Neuronal stem cell (in vitro differentiated cells): Measurements from ENCODE around the gene CELA2B.
"Not testable (repeated sequence)": the region's sequence is repeated elsewhere in the genome, so short reads cannot be mapped to it uniquely, and the experiment has no call there.

Source experiments
- DNase-seq: peaks from one replicate; pipeline ENCODE4 v3.0.0-alpha.2; 2013; ENCODE audit warnings: low spot score
- H2AFZ ChIP-seq: one replicate; pipeline ENCODE4 v1.6.1; 2013; ENCODE audit warnings: mild to moderate bottlenecking, low read length, inconsistent platforms
- H2AK5ac ChIP-seq: 2 replicates; pipeline ENCODE4 v1.6.1; 2013; ENCODE audit warnings: low read depth, mild to moderate bottlenecking, inconsistent platforms, low read length, moderate library complexity, mixed read lengths
- H2BK120ac ChIP-seq: 2 replicates; pipeline ENCODE4 v1.6.1; 2013; ENCODE audit warnings: low read depth, mild to moderate bottlenecking, inconsistent platforms, low read length, moderate library complexity, mixed read lengths
- H2BK12ac ChIP-seq: one replicate; pipeline ENCODE4 v1.6.1; 2013; ENCODE audit warnings: low read length, inconsistent platforms
- H2BK15ac ChIP-seq: 2 replicates; pipeline ENCODE4 v1.6.1; 2013; ENCODE audit warnings: mild to moderate bottlenecking, low read length, inconsistent platforms, mixed read lengths
- H2BK5ac ChIP-seq: one replicate; pipeline ENCODE4 v1.6.1; 2013; ENCODE audit warnings: inconsistent platforms, mild to moderate bottlenecking, low read length, moderate library complexity
- H3K14ac ChIP-seq: one replicate; pipeline ENCODE4 v1.6.1; 2013; ENCODE audit warnings: low read length, inconsistent platforms
- H3K18ac ChIP-seq: 2 replicates; pipeline ENCODE4 v1.6.1; 2013; ENCODE audit warnings: low read length, inconsistent platforms
- H3K23ac ChIP-seq: 2 replicates; pipeline ENCODE4 v1.6.1; 2013; ENCODE audit warnings: low read depth, mild to moderate bottlenecking, mixed read lengths, low read length, inconsistent platforms; ENCODE audit not compliant: poor library complexity
- H3K27ac ChIP-seq: replicated peaks from 3 replicates; pipeline ENCODE4 v1.5.1; 2013; ENCODE audit warnings: low read length, inconsistent platforms
- H3K27me3 ChIP-seq, 3 experiments: 2 replicates each; pipeline ENCODE4 v1.6.1; 2013; ENCODE audit warnings: low read length in 3 of 3, mild to moderate bottlenecking in 2 of 3, inconsistent platforms in 1 of 3, low read depth in 1 of 3, mixed read lengths in 1 of 3, moderate library complexity in 1 of 3; ENCODE audit not compliant: control insufficient read depth in 3 of 3, insufficient read depth in 3 of 3
- H3K36me3 ChIP-seq, 2 donors: replicated peaks in 1 of 2; 2 replicates each; pipeline ENCODE4 v1.6.1; 2013; ENCODE audit warnings: low read length in 2 of 2; ENCODE audit not compliant: control insufficient read depth in 2 of 2, insufficient read depth in 2 of 2
- H3K4ac ChIP-seq: 2 replicates; pipeline ENCODE4 v1.6.1; 2013; ENCODE audit warnings: inconsistent platforms, mild to moderate bottlenecking, low read length, moderate library complexity
- H3K4me1 ChIP-seq, 2 donors: 1 replicate in 1 of 2; 2 replicates in 1 of 2; pipeline ENCODE4 v1.6.1; 2013; ENCODE audit warnings: low read length in 2 of 2, low read depth in 1 of 2; ENCODE audit not compliant: control insufficient read depth in 2 of 2, insufficient read depth in 1 of 2
- H3K4me2 ChIP-seq: one replicate; pipeline ENCODE4 v1.6.1; 2013; ENCODE audit warnings: mild to moderate bottlenecking, low read length, inconsistent platforms; ENCODE audit not compliant: insufficient read depth, poor library complexity, severe bottlenecking
- H3K4me3 ChIP-seq, 2 donors: 2 replicates each; pipeline ENCODE4 v1.5.1; 2013; ENCODE audit warnings: low read length in 2 of 2, mild to moderate bottlenecking in 2 of 2, inconsistent platforms in 1 of 2, moderate library complexity in 1 of 2
- H3K79me1 ChIP-seq: one replicate; pipeline ENCODE4 v1.6.1; 2013; ENCODE audit warnings: low read depth, mild to moderate bottlenecking, inconsistent platforms, low read length, moderate library complexity
- H3K9ac ChIP-seq: one replicate; pipeline ENCODE4 v1.6.1; 2013; ENCODE audit warnings: mild to moderate bottlenecking, low read depth, low read length, inconsistent platforms; ENCODE audit not compliant: poor library complexity
- H3K9me3 ChIP-seq, 2 donors: replicated peaks in 1 of 2; 2 replicates each; pipeline versions ENCODE3 to v1.6.1; 2013; ENCODE audit warnings: low read length in 2 of 2, mild to moderate bottlenecking in 2 of 2, inconsistent platforms in 1 of 2, low read depth in 1 of 2, mixed read lengths in 1 of 2, moderate library complexity in 1 of 2; ENCODE audit not compliant: control insufficient read depth in 2 of 2, insufficient read depth in 1 of 2
- H4K8ac ChIP-seq: one replicate; pipeline ENCODE4 v1.6.1; 2013; ENCODE audit warnings: low read depth, mild to moderate bottlenecking, inconsistent platforms, low read length, moderate library complexity
- H4K91ac ChIP-seq: one replicate; pipeline ENCODE4 v1.6.1; 2013; ENCODE audit warnings: low read length, low read depth, mild to moderate bottlenecking, inconsistent platforms; ENCODE audit not compliant: poor library complexity
- WGBS, 2 donors: extraction: QIAGEN DNeasy Blood & Tissue Kit; methylation state at CpG; one replicate each; pipeline ENCODE4 v1.1.7; 2013; ENCODE audit warnings: missing lambda C conversion rate in 2 of 2, mixed read lengths in 1 of 2; ENCODE audit not compliant: insufficient read length in 2 of 2, insufficient replicate concordance in 1 of 2; ENCODE audit errors: extremely low coverage in 2 of 2; 5-methylcytosine and 5-hydroxymethylcytosine counted together

The CELA2B gene

DNA sequence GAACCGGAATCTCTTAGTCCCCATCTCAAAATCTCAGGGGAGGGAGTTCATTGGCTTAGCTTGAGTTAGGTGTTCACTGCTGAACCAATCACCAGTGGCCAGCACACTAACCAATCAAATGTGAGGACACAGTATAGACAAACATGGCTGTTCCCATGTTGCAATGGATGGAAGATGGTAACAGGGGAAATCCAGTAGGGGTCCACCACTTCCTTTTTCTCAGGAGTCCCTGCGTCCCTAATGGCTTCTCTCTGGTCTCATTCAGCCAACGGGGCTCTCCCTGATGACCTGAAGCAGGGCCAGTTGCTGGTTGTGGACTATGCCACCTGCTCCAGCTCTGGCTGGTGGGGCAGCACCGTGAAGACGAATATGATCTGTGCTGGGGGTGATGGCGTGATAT, 9.7 kb downstream of the CELA2B start:
- H3K9ac ChIP-seq, result no peak overlapping the region
- no peak for DNase-seq
- H4K91ac ChIP-seq, result no peak overlapping the region
- no peak overlapping the region for H4K8ac ChIP-seq
- H2AK5ac ChIP-seq, result no peak overlapping the region
- no peak overlapping the region for H2AFZ ChIP-seq
- H2BK5ac ChIP-seq, result no peak overlapping the region
- no peak overlapping the region for H3K23ac ChIP-seq
- no peak overlapping the region for H3K4me2 ChIP-seq
- no peaks in the 10 kb centered on the region for H3K9me3 ChIP-seq
- H3K27ac ChIP-seq, result no peak overlapping the region
- no peak overlapping the region for H3K18ac ChIP-seq
- no peak overlapping the region for H3K14ac ChIP-seq
- no peaks in the 10 kb centered on the region for H3K36me3 ChIP-seq
- no peaks in the 10 kb centered on the region for H3K27me3 ChIP-seq
- H3K4me3 ChIP-seq, result no peak overlapping the region
- peaks cover 1% of the 10 kb centered on the region for H3K79me1 ChIP-seq
- no CpG with 5 or more reads among the region's 6 CpGs for WGBS, 2 donors
- H2BK15ac ChIP-seq, result no peak overlapping the region
- H2BK12ac ChIP-seq, result no peak overlapping the region
- no peak overlapping the region for H2BK120ac ChIP-seq
- no peaks in the 10 kb centered on the region for H3K4me1 ChIP-seq
- H3K4ac ChIP-seq, result no peak overlapping the region

DNA sequence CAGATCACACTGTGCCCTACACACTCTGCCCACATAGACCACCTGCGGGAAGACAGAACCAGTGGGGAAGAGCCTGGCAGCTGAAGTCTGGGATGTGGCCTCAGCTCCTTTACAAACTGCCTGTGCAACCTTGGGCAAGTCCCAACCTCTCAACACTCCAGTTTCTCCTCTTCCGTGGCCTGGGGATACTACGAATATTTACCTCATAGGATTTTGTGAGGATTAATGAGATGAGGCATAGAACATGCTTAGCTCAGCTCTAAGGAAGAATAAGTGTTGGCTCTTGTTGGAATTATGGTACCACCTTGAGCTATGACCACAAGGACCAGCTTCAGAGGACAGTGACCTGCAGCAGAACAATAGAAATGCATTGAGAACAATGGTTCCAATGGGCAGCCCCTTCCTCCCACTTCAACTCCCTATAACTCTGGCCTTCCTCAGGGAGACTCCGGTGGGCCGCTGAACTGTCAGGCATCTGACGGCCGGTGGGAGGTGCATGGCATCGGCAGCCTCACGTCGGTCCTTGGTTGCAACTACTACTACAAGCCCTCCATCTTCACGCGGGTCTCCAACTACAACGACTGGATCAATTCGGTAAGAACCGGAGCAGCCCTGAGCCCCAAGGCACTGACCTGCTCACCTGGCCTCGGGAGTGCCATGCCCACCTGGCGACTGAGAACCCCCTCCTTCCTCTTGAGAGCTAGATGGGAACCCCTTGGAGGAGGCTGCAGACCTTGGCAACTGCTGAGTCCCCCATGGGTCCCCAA, 11.1 kb downstream of the CELA2B start:
- H2AFZ ChIP-seq, H3K18ac ChIP-seq, H4K8ac ChIP-seq, H3K36me3 ChIP-seq, H2BK15ac ChIP-seq, H3K14ac ChIP-seq, H3K4me2 ChIP-seq, H3K4ac ChIP-seq, H2BK12ac ChIP-seq, H2AK5ac ChIP-seq, DNase-seq, H4K91ac ChIP-seq, H3K27me3 ChIP-seq, H3K9ac ChIP-seq, H2BK120ac ChIP-seq, H2BK5ac ChIP-seq, H3K79me1 ChIP-seq, H3K23ac ChIP-seq, H3K9me3 ChIP-seq, H3K27ac ChIP-seq, H3K4me1 ChIP-seq: not testable (repeated sequence)
- H3K4me3 ChIP-seq, result peak overlapping the region in 1 of 2 donors; percentile 33
- WGBS, 2 donors, result no CpG with 5 or more reads among the region's 17 CpGs

DNA sequence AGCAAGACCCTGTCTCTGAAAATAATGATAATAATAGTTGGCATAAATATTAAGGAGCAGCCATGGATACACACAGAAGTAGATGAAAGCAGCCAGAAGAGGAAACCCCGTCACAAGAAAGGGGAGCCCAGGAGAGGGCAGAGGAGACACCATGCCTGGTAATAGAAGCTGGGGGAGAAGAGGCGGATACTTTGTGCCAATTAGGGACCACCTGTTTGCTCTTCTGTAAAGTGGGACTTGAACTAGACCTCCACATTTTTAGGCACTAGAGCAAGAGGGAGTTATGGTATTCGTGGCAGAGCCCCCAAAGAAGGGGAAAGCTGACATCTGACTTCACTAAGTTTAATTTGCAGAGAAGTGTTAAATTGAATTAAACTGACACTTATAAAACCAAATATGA, 12.5 kb downstream of the CELA2B start:
- H3K4ac ChIP-seq, result no peak overlapping the region

DNA sequence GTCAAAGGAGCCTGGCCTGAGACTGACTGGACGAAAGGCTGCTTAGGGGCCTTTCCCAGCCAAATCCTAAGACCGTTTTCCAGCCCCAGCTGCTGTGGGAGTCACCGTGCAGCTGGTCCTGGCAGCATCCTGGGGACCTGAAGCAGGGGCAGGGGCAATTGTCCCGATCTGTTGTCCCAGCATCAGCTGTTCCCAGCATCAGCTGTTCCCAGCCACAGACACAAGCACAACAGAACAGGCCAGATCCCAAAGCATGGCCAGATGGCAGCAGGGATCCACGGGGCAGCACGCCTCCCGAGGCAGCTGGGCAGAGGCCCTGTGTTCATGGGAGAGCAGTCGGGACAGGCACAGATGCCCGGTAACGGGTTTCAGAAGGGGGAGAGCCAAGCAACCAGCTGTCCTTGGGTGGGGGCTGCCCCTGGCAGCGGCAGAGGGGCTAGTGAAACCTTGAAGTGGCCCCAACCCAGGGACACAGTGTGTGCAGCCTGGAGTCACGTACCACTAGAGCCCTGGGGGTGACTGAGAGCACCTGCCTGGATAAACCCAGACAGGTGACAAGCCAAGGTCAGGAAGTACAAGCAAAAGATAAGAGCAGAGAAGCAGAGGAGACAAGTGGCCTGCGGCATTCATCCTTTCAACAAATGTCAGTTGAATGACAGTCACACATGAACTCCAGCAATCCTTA, 13.3 kb downstream of the CELA2B start:
- no peak for DNase-seq
- WGBS, 2 donors, result no CpG with 5 or more reads among the region's 13 CpGs
- Histone ChIP-seq H3K4me3 (no peak overlapping the region), H4K8ac (no peak overlapping the region), H3K4me2 (no peak overlapping the region), H2BK12ac (no peak overlapping the region), H3K18ac (no peak overlapping the region), H3K4ac (no peak overlapping the region), H3K27me3 (no peaks in the 10 kb centered on the region), H2BK15ac (no peak overlapping the region), H4K91ac (no peak overlapping the region), H3K4me1 (no peaks in the 10 kb centered on the region), H2BK5ac (no peak overlapping the region), H2BK120ac (no peak overlapping the region), H2AFZ (no peak overlapping the region), H3K9me3 (no peaks in the 10 kb centered on the region), H3K23ac (no peak overlapping the region), H3K27ac (no peak overlapping the region), H3K14ac (no peak overlapping the region), H2AK5ac (no peak overlapping the region), H3K79me1 (peaks cover 5% of the 10 kb centered on the region), H3K9ac (no peak overlapping the region), H3K36me3 (peaks cover 7 to 16% of the 10 kb centered on the region in 2 donors)

More for the DNA sequence above, 12.5 kb downstream of the CELA2B start:
- Histone ChIP-seq H3K14ac (no peak overlapping the region), H4K8ac (no peak overlapping the region), H3K4me3 (no peak overlapping the region), H2BK15ac (no peak overlapping the region), H3K4me1 (no peaks in the 10 kb centered on the region), H3K79me1 (peaks cover 5% of the 10 kb centered on the region), H3K23ac (no peak overlapping the region), H3K18ac (no peak overlapping the region), H3K27me3 (no peaks in the 10 kb centered on the region), H2BK5ac (no peak overlapping the region), H3K9me3 (no peaks in the 10 kb centered on the region), H2AK5ac (no peak overlapping the region), H3K9ac (no peak overlapping the region), H3K27ac (no peak overlapping the region), H2BK12ac (no peak overlapping the region), H2BK120ac (no peak overlapping the region), H2AFZ (no peak overlapping the region), H3K36me3 (peaks cover 7% of the 10 kb centered on the region in 2 donors), H3K4me2 (no peak overlapping the region), H4K91ac (no peak overlapping the region)
- no peak for DNase-seq
- no CpG with 5 or more reads among the region's 3 CpGs for WGBS, 2 donors
